Breast epithelium (tissue), 4 donors: ENCODE measurements around the gene CLMN. TPM values are rescaled to one million over a fixed set of nuclear protein-coding genes. Genes with fewer than 3 reads are reported as not detected.
A peak's percentile ranks its signal among the peaks of the same experiment; 100 is the strongest.

Experiments
- DNase-seq, 2 donors: peaks; one replicate each; pipeline ENCODE4 v3.0.0-alpha.2; 2019; ENCODE audit warnings: low spot score in 2 of 2
- H3K27ac ChIP-seq, 2 donors: fragments of 200-600 bp; sonication (generic) in 1 of 2; one replicate each; pipeline ENCODE4 v1.5.1; 2016 to 2019; ENCODE audit warnings: mild to moderate bottlenecking in 1 of 2
- H3K27me3 ChIP-seq, 2 donors: fragments of 200-600 bp; sonication (generic) in 1 of 2; one replicate each; pipeline versions ENCODE4 v1.5.1 to v1.6.0; 2017 to 2019; ENCODE audit warnings: control low read depth in 1 of 2, mild to moderate bottlenecking in 1 of 2
- H3K36me3 ChIP-seq: fragments of 200-600 bp; one replicate; pipeline ENCODE4 v1.5.1; 2019
- H3K4me1 ChIP-seq, 2 donors: fragments of 200-600 bp; sonication (generic); one replicate each; pipeline ENCODE4 v1.5.1; 2016 to 2019; ENCODE audit warnings: control low read depth in 1 of 2
- H3K4me3 ChIP-seq, 3 donors: fragments of 200-600 bp; sonication (generic); 1 replicate in 2 of 3; 2 replicates in 1 of 3; pipeline ENCODE4 v1.5.1; 2016 to 2019; ENCODE audit warnings: mild to moderate bottlenecking in 3 of 3, moderate library complexity in 2 of 3
- H3K9me3 ChIP-seq, 2 donors: fragments of 200-600 bp; sonication (generic) in 1 of 2; one replicate each; pipeline ENCODE4 v1.5.1; 2016 to 2019; ENCODE audit warnings: control low read depth in 1 of 2
- POLR2A ChIP-seq: fragments of 450-650 bp; IDR thresholded peaks from one replicate; pipeline ENCODE4 v1.6.1; 2016; ENCODE audit warnings: antibody characterized with exemption, mild to moderate bottlenecking, moderate library complexity
- POLR2AphosphoS5 ChIP-seq, 3 donors: sonication (generic); formaldehyde crosslinking; IDR thresholded peaks; one replicate each; pipeline ENCODE4 v1.6.1; 2017; ENCODE audit warnings: antibody characterized with exemption in 3 of 3
- intact Hi-C: fragments of 100-400 bp; cut with DNase I; formaldehyde crosslinking; loops from one replicate; pipeline ENCODE4 v1.15.1; 2023; ENCODE audit warnings: low total_unique reads
- total RNA-seq, 3 donors: library from RNA; depleted of rRNA; stranded (reverse); fragments of >200 nt; gene quantifications; one replicate each; pipeline ENCODE4 v1.1.0, GENCODE V29; 2016
- TF ChIP-seq, protein P1 (sequence below), 3 donors: fragments of 450-650 bp; IDR thresholded peaks; one replicate each; pipeline ENCODE4 v1.5.1; 2016 to 2017; ENCODE audit warnings: antibody characterized with exemption in 3 of 3, mild to moderate bottlenecking in 3 of 3, moderate library complexity in 3 of 3

The CLMN gene
- total RNA-seq, 3 donors from 2014 or later: 23.7 to 73.6 (median 48.5) TPM

DNA sequence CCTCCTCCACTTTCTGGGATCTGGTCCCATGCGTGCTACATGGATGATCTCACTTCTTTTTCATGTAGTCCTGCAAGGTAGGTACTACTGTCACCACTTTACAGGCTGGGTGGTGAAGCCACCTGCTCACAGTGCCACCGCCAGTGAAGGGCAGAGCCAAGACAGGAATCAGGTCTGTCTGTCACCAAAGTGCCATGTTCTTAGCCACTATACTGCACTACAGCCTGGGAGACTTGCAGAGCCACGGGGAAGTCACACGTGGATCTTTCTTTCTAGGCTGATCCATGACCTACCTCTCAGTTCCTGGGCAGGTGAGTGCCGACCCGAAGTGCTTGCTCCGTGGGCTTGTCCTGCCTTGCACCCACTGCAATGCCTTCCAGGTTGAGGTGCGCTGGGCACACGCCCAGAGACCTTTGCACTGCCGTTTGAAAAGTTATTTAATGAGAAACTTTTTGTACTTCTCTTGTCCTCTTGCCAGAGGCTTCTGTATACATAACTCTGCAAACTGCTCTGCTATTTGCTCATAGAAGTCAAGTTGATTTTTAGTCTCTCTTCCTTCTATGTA lies 19.7 kb upstream of the CLMN start:
- Histone ChIP-seq H3K4me1 (peaks cover 0 to 10% of the 10 kb centered on the region in 2 donors), H3K36me3 (no peaks in the 10 kb centered on the region), H3K27me3 (no peaks in the 10 kb centered on the region), H3K9me3 (peaks cover 0 to 4% of the 10 kb centered on the region in 2 donors), H3K4me3 (no peak overlapping the region), H3K27ac (peak overlapping the region; percentile 56 to 87)
- intact Hi-C loops: no loop called here
- TF ChIP-seq, protein P1, sequence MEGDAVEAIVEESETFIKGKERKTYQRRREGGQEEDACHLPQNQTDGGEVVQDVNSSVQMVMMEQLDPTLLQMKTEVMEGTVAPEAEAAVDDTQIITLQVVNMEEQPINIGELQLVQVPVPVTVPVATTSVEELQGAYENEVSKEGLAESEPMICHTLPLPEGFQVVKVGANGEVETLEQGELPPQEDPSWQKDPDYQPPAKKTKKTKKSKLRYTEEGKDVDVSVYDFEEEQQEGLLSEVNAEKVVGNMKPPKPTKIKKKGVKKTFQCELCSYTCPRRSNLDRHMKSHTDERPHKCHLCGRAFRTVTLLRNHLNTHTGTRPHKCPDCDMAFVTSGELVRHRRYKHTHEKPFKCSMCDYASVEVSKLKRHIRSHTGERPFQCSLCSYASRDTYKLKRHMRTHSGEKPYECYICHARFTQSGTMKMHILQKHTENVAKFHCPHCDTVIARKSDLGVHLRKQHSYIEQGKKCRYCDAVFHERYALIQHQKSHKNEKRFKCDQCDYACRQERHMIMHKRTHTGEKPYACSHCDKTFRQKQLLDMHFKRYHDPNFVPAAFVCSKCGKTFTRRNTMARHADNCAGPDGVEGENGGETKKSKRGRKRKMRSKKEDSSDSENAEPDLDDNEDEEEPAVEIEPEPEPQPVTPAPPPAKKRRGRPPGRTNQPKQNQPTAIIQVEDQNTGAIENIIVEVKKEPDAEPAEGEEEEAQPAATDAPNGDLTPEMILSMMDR (IDR thresholded peaks at IDR 0.05): no peak
- TF ChIP-seq POLR2AphosphoS5 (IDR thresholded peaks at IDR 0.05) (no peak), POLR2A (no peak)
- DNase-seq: peak in 1 of 2 donors; percentile 44

DNA sequence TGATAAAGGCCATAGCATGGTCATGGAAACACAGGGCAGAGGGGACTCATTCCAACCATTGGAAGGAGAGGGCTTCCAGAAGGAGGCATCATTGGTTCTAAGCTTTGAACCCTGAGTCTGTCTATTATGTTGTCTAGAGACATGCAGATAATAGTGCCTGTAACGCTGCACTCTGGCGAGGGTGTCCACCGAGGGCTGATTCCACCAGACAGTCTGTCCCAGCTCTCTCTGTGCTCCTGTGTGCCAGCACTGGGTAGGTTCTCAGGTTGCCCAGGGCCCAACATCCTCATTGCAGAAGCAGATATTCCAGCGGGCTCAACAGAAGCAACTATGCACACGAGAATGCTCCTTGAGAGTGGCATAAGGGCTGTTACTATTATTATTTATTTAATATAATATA lies 18.7 kb upstream of the CLMN start:
- H3K4me3 ChIP-seq: no peak overlapping the region
- DNase-seq: no peak
- no peak overlapping the region for H3K27ac ChIP-seq
- TF ChIP-seq, protein P1 (IDR thresholded peaks at IDR 0.05): no peak
- TF ChIP-seq POLR2AphosphoS5 (IDR thresholded peaks at IDR 0.05) (no peak), POLR2A (no peak)
- H3K27me3 ChIP-seq: no peaks in the 10 kb centered on the region
- H3K9me3 ChIP-seq: peaks cover 0 to 4% of the 10 kb centered on the region in 2 donors
- peaks cover 0 to 10% of the 10 kb centered on the region in 2 donors for H3K4me1 ChIP-seq
- no peaks in the 10 kb centered on the region for H3K36me3 ChIP-seq
- intact Hi-C loops: no loop called here

DNA sequence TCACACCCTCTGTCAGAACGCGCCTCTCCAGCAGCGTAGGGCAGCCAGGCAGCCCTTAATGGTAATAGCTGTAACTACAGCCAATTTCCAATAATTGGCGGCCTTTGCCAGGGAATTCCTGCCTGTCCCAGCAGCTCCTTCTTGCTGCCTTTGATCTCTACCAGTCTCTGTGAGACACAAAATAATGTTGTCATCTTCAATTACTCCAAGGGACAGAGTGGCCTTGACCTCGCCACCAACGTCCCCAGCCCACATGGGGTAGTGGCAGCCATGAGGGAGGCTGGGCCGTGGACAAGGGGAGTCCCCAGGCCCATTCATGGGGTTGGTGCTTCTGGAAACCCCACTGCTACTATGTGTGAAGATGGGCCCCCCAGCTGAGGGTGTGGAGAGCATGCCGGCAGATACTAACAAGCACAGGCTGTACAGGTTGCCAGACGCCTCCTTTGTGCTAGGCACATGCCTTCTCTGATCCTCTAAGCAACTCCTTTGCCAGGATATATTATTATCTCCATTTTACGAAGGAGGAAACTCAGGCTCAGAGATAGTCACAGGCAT lies 17.4 kb upstream of the CLMN start:
- H3K4me1 ChIP-seq: peaks cover 0 to 10% of the 10 kb centered on the region in 2 donors
- H3K27ac ChIP-seq: peak overlapping the region; percentile 22 to 67
- peaks cover 0 to 4% of the 10 kb centered on the region in 2 donors for H3K9me3 ChIP-seq
- no peak for DNase-seq
- H3K27me3 ChIP-seq: no peaks in the 10 kb centered on the region
- H3K4me3 ChIP-seq: no peak overlapping the region
- TF ChIP-seq POLR2A (no peak), POLR2AphosphoS5 (IDR thresholded peaks at IDR 0.05) (no peak)
- TF ChIP-seq, protein P1 (IDR thresholded peaks at IDR 0.05): no peak
- intact Hi-C loops: no loop called here
- H3K36me3 ChIP-seq: no peaks in the 10 kb centered on the region

DNA sequence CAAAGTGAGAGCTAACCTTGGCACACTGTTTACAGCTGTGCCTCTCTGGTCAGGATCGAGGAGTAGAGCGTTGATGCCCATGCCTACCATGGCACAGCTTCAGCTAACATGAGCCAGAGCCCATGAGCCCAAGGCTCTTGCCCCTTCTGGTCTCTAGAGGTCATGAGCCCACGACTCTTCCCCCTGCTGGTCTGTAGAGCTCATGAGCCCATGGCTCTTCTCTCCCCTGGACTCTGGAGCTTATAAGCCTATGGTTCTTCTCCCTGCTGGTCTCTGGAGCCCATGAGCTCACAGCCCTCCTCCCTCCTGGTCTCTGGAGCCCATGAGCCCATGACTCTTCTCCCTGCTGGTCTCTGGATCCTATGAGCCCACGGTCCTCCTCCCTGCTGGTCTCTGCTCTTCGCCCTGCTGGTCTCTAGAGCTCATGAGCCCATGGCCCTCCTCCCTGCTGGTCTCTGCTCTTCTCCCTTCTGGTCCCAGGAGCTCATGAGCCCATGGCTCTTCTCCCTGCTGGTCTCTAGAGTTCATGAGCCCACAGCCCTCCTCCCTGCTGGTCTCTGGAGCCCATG lies 16.6 kb upstream of the CLMN start:
- H3K4me1 ChIP-seq: peaks cover 0 to 9% of the 10 kb centered on the region in 2 donors
- no peak overlapping the region for H3K4me3 ChIP-seq
- peaks cover 0 to 4% of the 10 kb centered on the region in 2 donors for H3K9me3 ChIP-seq
- DNase-seq: no peak
- intact Hi-C loops: no loop called here
- TF ChIP-seq, protein P1 (IDR thresholded peaks at IDR 0.05): no peak
- no peak for TF ChIP-seq POLR2A
- no peak for TF ChIP-seq POLR2AphosphoS5 (IDR thresholded peaks at IDR 0.05)
- peak overlapping the region in 1 of 2 donors; percentile 67 for H3K27ac ChIP-seq
- H3K27me3 ChIP-seq: no peaks in the 10 kb centered on the region
- H3K36me3 ChIP-seq: no peaks in the 10 kb centered on the region

DNA sequence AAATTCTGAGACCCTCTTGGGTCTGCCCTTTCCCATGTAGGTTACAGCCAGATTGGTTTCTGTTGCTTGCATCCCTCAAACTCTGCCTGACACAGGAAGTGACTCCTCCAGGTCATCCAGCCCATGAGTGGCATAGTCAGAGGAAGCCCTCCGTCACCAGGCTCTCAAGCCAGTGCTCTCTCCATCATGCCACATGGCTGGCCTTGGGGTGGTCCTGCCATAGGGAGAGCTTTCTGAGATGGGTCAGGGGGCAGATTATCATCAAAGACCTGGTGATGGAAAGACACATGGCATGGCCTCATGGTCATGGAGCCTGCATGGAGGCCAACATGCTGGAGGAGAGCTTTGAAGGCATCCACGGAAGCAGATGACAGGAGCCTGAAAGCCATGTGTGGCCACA lies 15.4 kb upstream of the CLMN start:
- no peaks in the 10 kb centered on the region for H3K27me3 ChIP-seq
- H3K4me1 ChIP-seq: no peaks in the 10 kb centered on the region
- no peak for DNase-seq
- no peak overlapping the region for H3K4me3 ChIP-seq
- no peaks in the 10 kb centered on the region for H3K36me3 ChIP-seq
- intact Hi-C loops: no loop called here
- TF ChIP-seq, protein P1 (IDR thresholded peaks at IDR 0.05): no peak
- TF ChIP-seq POLR2A: no peak
- no peak for TF ChIP-seq POLR2AphosphoS5 (IDR thresholded peaks at IDR 0.05)
- H3K9me3 ChIP-seq: peaks cover 0 to 4% of the 10 kb centered on the region in 2 donors
- H3K27ac ChIP-seq: no peak overlapping the region
